ENCODE results near the gene IL27RA. TPM values are rescaled to one million over a fixed set of nuclear protein-coding genes. Genes with fewer than 3 reads are reported as not detected.

The IL27RA gene
- total and polyA plus RNA-seq, 2 of the 4 experiments (the other 2 are of a cell fraction) = 2.9 to 5.1 TPM

- Histone ChIP-seq H3K27ac (ENCODE audit: insufficient read depth, low read length) (no peak overlapping the region), H4K5ac (ENCODE audit: low read depth, low read length) (no peak overlapping the region), H3K9me1 (ENCODE audit: insufficient read depth, low read length) (peaks cover 3% of the 10 kb centered on the region; the same call in 1 of the 2 replicates), H2BK120ac (ENCODE audit: low read depth, low read length) (no peak overlapping the region), H3K14ac (replicated peaks; ENCODE audit: low read depth, low read length) (no peak overlapping the region), H2BK5ac (ENCODE audit: low read depth, low read length, poor library complexity, severe bottlenecking) (no peak overlapping the region), H3K9ac (ENCODE audit: low read depth, low read length) (no peak overlapping the region), H3K9me3 (ENCODE audit: control insufficient read depth, insufficient read depth, low read length) (peaks cover 8% of the 10 kb centered on the region), H3K4me3 (ENCODE audit: insufficient read depth, low read depth, low read length) (no peak overlapping the region), H3K4me2 (ENCODE audit: low read depth, low read length) (no peak overlapping the region), H2AK9ac (replicated peaks; ENCODE audit: low read depth, low read length, poor library complexity) (no peak overlapping the region), H4K91ac (ENCODE audit: insufficient read depth, low read depth, low read length) (no peak overlapping the region), H3K23ac (ENCODE audit: low read depth, low read length) (no peak overlapping the region), H2AK5ac (ENCODE audit: low read depth, low read length) (no peak overlapping the region), H3K27me3 (ENCODE audit: control insufficient read depth, insufficient read depth, low read length) (no peaks in the 10 kb centered on the region), H3K18ac (ENCODE audit: low read depth, low read length) (no peak overlapping the region), H3K4me1 (ENCODE audit: control insufficient read depth, insufficient read depth, low read length) (no peaks in the 10 kb centered on the region), H4K20me1 (ENCODE audit: insufficient read depth, low read length) (no peaks in the 10 kb centered on the region), H2BK20ac (ENCODE audit: low read depth, low read length) (no peak overlapping the region), H3K36me3 (ENCODE audit: control insufficient read depth, insufficient read depth, low read length) (peaks cover 19% of the 10 kb centered on the region), H3K79me1 (ENCODE audit: low read depth in 1 of 2, low read length in 2 of 2) (no peaks in the 10 kb centered on the region; a peak in 1 of 4 replicates), H3K4ac (ENCODE audit: low read depth, low read length) (no peak overlapping the region), H2AFZ (replicated peaks; ENCODE audit: low read length, poor library complexity) (no peak overlapping the region), H4K8ac (ENCODE audit: low read depth in 2 of 2, low read length in 2 of 2) (no peak overlapping the region), H2BK15ac (ENCODE audit: low read depth, low read length) (no peak overlapping the region), H3K56ac (ENCODE audit: extremely low read depth, insufficient read depth, low read length) (no peak overlapping the region)
- dilution Hi-C loops (cut with HindIII; ENCODE audit: low sequenced_read_pairs, unreplicated experiment) (no loop called here), in situ Hi-C loops (cut with MboI; ENCODE audit: low sequenced_read_pairs) (loop anchor here (25.0 kb wide), 1 partner anchor 333 kb away; the partner anchor contains the start of genes C19orf53 and MRI1), intact Hi-C loops (cut with micrococcal nuclease) (no loop called here)
- no peak for ATAC-seq (ENCODE audit: low read depth)
- ChIA-PET POLR2A (ENCODE audit: unreplicated experiment) (no interaction called here), CTCF (interaction anchor here (0.7 to 1.1 kb wide), 2 partner anchors 35 to 42 kb away, joined by 3 to 4 read pairs; partner anchors contain the start of gene ASF1B)
- DNase-seq = no peak
- TF ChIP-seq SMC3 (IDR thresholded peaks at IDR 0.05; ENCODE audit: low read depth, low read length) (no peak), RFX5 (IDR thresholded peaks at IDR 0.05; ENCODE audit: low read depth, low read length) (no peak), CEBPB (IDR thresholded peaks at IDR 0.05; ENCODE audit: low read depth, low read length) (no peak), ELK1 (IDR thresholded peaks at IDR 0.05; ENCODE audit: borderline replicate concordance, low read depth, low read length) (no peak), USF2 (IDR thresholded peaks at IDR 0.05; ENCODE audit: low read depth, low read length) (no peak), NFE2L2 (IDR thresholded peaks at IDR 0.05; ENCODE audit: low read depth, low read length) (no peak)
- 100% methylated on average over 2 of the region's 7 CpGs; no CpG with 5 or more reads in 1 of the 2 experiments for WGBS, 2 experiments (ENCODE audit: extremely low coverage in 2 of 2, insufficient read length in 1 of 2)
- no TSS peak for BruUV-seq (replicated peaks)
Observed at GRCh38 chr19:14094854-14095253, 63.3 kb downstream of the IL27RA start.

All from IMR-90 (cell line).